Measurements from ENCODE around the gene RASSF8.

DNA sequence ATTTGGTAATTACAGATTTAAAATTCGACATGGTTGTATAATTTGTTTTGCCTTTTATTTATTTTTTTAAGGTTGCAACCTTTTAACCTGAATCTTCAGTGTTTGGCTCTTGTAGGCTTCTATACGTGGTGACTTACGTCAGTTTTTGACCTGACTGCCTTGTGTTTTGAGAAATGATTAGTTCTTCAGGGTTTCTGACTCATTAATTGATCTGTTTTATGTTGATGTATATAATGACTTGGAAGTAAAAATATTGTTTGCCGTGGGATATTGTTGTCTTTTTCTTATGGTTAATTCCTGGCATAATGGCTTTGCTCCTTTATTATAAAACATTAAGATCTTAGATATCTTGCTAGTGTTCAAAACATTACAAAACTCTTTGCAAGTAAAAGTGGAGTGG, 2.5 kb downstream of the RASSF8 start:
- TF ChIP-seq CTCF (IDR thresholded peaks at IDR 0.05; ENCODE audit: low read depth, low read length) (no peak), POLR2A (IDR thresholded peaks at IDR 0.05; ENCODE audit: extremely low read depth, insufficient read length) (no peak), MYC (IDR thresholded peaks at IDR 0.05; ENCODE audit: low read depth, low read length) (no peak)
- TF ChIP-seq, protein P1, sequence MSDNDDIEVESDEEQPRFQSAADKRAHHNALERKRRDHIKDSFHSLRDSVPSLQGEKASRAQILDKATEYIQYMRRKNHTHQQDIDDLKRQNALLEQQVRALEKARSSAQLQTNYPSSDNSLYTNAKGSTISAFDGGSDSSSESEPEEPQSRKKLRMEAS (IDR thresholded peaks at IDR 0.05; ENCODE audit: low read depth, low read length): no peak
